Right forelimb (tissue), 1 donor: Measurements from ENCODE around the gene CCDC70.

Experiments
- DNase-seq: peaks from one replicate; pipeline ENCODE4 v3.0.0-alpha.2; 2018

The CCDC70 gene

DNA sequence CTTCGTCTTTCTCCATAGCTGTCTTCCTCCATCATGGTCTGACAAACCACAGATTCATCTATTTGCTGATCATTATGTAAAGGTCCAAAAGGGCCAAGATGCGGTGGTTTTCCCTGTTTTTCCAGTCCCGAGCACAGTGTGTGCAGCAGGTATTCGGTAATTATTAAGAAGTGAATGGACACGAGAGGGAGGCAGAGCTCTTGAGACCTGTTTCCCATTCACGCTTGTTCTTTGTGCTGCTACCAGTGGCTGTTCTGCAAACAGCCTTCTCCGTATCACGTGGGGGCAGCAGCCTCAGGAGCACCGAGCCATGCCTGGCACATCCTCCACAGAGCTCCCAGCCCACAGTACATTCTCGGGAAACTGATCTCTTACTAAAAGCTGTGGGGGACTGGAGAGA lies 50.3 kb downstream of the CCDC70 start:
- DNase-seq = no peak

DNA sequence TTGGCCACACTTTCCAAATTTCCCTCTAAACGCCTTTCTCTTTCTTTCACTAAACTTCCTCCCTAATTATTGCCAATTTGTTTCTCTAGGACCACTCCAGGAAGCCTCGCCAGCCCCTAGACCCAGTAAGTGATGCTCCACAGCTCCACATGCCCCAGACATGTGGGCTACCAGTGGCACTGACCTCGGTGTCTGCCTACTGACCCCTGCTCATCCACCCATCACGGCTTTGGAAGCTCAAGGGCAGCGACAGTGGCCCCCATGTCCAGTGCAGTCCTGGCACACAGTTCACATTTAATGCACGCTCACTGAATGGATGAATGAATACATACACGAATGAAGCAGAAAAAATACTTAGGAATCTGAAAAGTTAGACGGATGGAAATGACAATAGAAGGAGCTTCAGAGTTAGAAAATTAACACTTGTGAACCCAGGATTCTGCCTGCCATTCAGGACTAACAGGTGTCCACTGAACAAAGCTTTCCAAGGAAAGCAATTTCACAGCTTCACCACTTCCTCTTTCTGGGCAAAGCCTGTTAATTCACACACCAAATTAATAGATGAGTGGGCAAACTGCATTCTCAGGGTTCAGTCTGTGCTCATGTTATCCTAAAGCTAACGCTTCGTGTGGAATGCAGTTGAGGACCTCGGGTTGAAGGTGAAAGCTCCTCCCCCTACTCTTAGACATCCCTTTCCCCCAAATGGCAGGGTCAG lies 50.9 kb downstream of the CCDC70 start:
- no peak for DNase-seq

DNA sequence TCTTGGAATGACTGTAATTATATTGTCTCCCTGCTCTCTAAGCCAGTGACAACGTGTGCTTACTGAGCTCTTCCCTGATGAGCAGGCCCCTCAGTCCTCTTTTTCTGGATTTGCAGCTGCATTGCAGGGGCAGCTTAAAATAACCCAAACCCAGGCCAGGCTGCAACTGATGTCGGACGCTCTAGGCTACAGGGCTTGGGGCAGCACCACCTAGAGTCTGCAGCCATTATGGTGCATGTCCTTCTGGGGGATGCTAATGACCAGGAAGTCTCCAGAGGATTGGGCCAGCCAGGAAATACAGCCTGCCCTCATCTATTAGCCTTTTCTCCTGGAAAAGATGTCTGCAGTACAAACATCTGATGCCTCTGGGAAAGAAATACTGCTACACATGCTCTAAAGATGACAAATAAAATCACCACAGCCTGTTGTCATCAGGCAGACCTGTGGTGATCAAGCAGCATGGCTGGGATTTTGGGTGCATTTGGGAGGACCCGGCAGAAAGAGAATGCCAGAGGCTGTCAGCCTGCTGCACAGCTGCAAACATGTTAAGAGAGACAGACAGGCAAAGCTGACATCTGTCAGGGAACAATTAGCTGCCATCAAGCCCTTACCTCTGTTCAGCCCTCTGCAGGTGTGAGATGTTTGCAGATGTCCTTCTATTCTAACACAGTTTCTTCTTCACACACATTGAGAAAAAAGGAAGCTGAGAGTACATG lies 51.8 kb downstream of the CCDC70 start:
- DNase-seq = no peak

DNA sequence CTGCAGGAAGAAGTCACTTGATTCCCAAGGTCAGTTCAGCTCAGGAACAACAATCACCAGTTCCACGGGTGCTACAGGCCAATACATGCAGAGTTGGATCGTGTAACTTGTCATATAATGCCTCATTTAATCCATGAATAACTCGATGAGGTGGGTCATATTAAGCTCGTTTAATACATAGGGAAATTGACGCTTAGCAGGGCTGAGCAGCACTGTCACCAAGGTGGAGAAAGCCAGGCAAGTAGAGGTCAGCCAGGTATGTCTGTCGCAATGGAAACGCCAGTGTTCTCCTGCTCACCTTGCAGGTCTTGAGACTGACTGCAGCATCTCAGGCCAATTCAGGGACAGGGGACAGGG lies 52.3 kb downstream of the CCDC70 start:
- DNase-seq = no peak
